HCT116 (cell line): Measurements from ENCODE around the gene HEATR5B. TPM values are rescaled to one million over a fixed set of nuclear protein-coding genes. Genes with fewer than 3 reads are reported as not detected.

Experiments used
- ATAC-seq: fragments of 200-7000 bp; cut with Tn5 transposase; 2 replicates; pipeline ENCODE4 v1.9.1; 2020; ENCODE audit warnings: mild to moderate bottlenecking, moderate library complexity
- BruUV-seq: library from RNA; stranded (reverse); fragments of 400-500 nt; replicated peaks from 2 replicates; lab custom pipeline; 2021; lab: Mats Ljungman, UMichigan
- CTCF ChIA-PET: fragments of 300-600 bp; sonication (Branson Sonifier 250); formaldehyde crosslinking; loops from one replicate; lab custom pipeline; 2021; ENCODE audit warnings: antibody characterized with exemption; lab: Charles Lee
- POLR2A ChIA-PET: fragments of 300-600, 350-600 bp; sonication (Branson Sonifier 250); formaldehyde crosslinking; loops from one replicate; lab custom pipeline; 2021; ENCODE audit warnings: antibody characterized with exemption; lab: Charles Lee
- RAD21 ChIA-PET, 2 experiments: fragments of 300-600 bp; sonication (Branson Sonifier 250); formaldehyde crosslinking; loops; one replicate each; lab custom pipeline; 2023; ENCODE audit warnings: low total read pairs in 2 of 2; ENCODE audit not compliant: uncharacterized antibody in 2 of 2, unreplicated experiment in 2 of 2, low non-redundant PET in 1 of 2; lab: Charles Lee
- DNase-seq: peaks from one replicate; pipeline ENCODE4 v3.0.0-alpha.2; 2010; ENCODE audit warnings: low read depth, low spot score
- H2AFZ ChIP-seq: fragments of 200-600 bp; shearing (Covaris generic), sonication (generic); 2 replicates; pipeline ENCODE4 v1.6.1; 2017; ENCODE audit warnings: low read depth, mixed run types, mixed read lengths, antibody characterized with exemption, low read length; ENCODE audit not compliant: poor library complexity, severe bottlenecking
- H3K27ac ChIP-seq: 2 replicates; pipeline ENCODE4 v1.5.1; 2012; ENCODE audit warnings: low read depth, low read length
- H3K27me3 ChIP-seq: fragments of 200-600 bp; sonication (generic); 2 replicates; pipeline ENCODE4 v1.6.1; 2016; ENCODE audit warnings: mixed run types, low read length, mixed read lengths; ENCODE audit not compliant: insufficient read depth
- H3K36me3 ChIP-seq, 2 experiments: fragments of 200-500 bp in 1 of 2; fragments of 200-600 bp in 1 of 2; sonication (Bioruptor generic) in 1 of 2; sonication (generic) in 1 of 2; 2 replicates each; pipeline versions ENCODE4 v1.5.1 to v1.6.1; 2014 to 2016; ENCODE audit warnings: low read length in 2 of 2, inconsistent platforms in 1 of 2, mixed read lengths in 1 of 2, mixed run types in 1 of 2; ENCODE audit not compliant: insufficient read depth in 2 of 2, control insufficient read depth in 1 of 2
- H3K4me1 ChIP-seq, 2 experiments: fragments of 200-600 bp in 1 of 2; sonication (generic) in 1 of 2; 2 replicates each; pipeline versions ENCODE4 v1.5.1 to v1.6.1; 2012 to 2017; ENCODE audit warnings: low read length in 2 of 2, inconsistent platforms in 1 of 2, mild to moderate bottlenecking in 1 of 2, mixed read lengths in 1 of 2, mixed run types in 1 of 2, moderate library complexity in 1 of 2; ENCODE audit not compliant: insufficient read depth in 2 of 2, control insufficient read depth in 1 of 2
- H3K4me2 ChIP-seq: fragments of 200-600 bp; sonication (generic); 2 replicates; pipeline ENCODE4 v1.6.1; 2017; ENCODE audit warnings: mixed run types, low read length, mixed read lengths
- H3K4me3 ChIP-seq, 2 experiments: fragments of 200-600 bp in 1 of 2; sonication (generic) in 1 of 2; replicated peaks in 1 of 2; 2 replicates each; pipeline ENCODE4 v1.5.1; 2011 to 2016; ENCODE audit warnings: low read length in 2 of 2, control low read depth in 1 of 2, low read depth in 1 of 2, mild to moderate bottlenecking in 1 of 2, mixed read lengths in 1 of 2, mixed run types in 1 of 2
- H3K79me2 ChIP-seq: fragments of 200-600 bp; sonication (generic); 2 replicates; pipeline ENCODE4 v1.6.1; 2017; ENCODE audit warnings: mild to moderate bottlenecking, mixed run types, low read length, moderate library complexity, mixed read lengths; ENCODE audit not compliant: insufficient read depth
- H3K9ac ChIP-seq: fragments of 200-600 bp; sonication (generic); 2 replicates; pipeline ENCODE4 v1.6.1; 2016; ENCODE audit warnings: low read length, mixed read lengths
- H3K9me2 ChIP-seq: fragments of 200-600 bp; sonication (generic), shearing (Covaris generic); 2 replicates; pipeline ENCODE4 v1.6.1; 2017; ENCODE audit warnings: mixed run types, mild to moderate bottlenecking, moderate library complexity; ENCODE audit not compliant: insufficient read depth
- H3K9me3 ChIP-seq, 2 experiments: fragments of 200-500 bp in 1 of 2; fragments of 200-600 bp in 1 of 2; sonication (Bioruptor generic) in 1 of 2; sonication (generic) in 1 of 2; 2 replicates each; pipeline ENCODE4 v1.6.1; 2014 to 2017; ENCODE audit warnings: low read length in 2 of 2, mixed read lengths in 2 of 2, inconsistent platforms in 1 of 2, low read depth in 1 of 2, mild to moderate bottlenecking in 1 of 2, mixed run types in 1 of 2, moderate library complexity in 1 of 2; ENCODE audit not compliant: control insufficient read depth in 1 of 2, insufficient read depth in 1 of 2
- H4K20me1 ChIP-seq: fragments of 200-600 bp; sonication (generic), shearing (Covaris generic); 2 replicates; pipeline ENCODE4 v1.6.1; 2017; ENCODE audit warnings: mixed run types, mild to moderate bottlenecking, moderate library complexity; ENCODE audit not compliant: insufficient read depth
- CBX3 ChIP-seq: IDR thresholded peaks from 2 replicates; pipeline ENCODE4 v1.6.1; 2012; ENCODE audit warnings: low read depth
- CTCF ChIP-seq, 3 experiments: fragments of 200-600 bp in 1 of 3; sonication (generic) in 1 of 3; IDR thresholded peaks in 2 of 3; conservative IDR thresholded peaks in 1 of 3; 2 replicates each; pipeline ENCODE4 v1.5.1; 2012 to 2017; ENCODE audit warnings: low read depth in 2 of 3, low read length in 2 of 3, antibody characterized with exemption in 1 of 3, borderline replicate concordance in 1 of 3, control low read depth in 1 of 3, mild to moderate bottlenecking in 1 of 3, mixed read lengths in 1 of 3, mixed run types in 1 of 3, moderate library complexity in 1 of 3; ENCODE audit not compliant: insufficient read depth in 1 of 3
- ELF1 ChIP-seq: IDR thresholded peaks from 2 replicates; pipeline ENCODE4 v1.6.1; 2012; ENCODE audit warnings: low read depth, borderline replicate concordance
- POLR2A ChIP-seq: IDR thresholded peaks from 2 replicates; pipeline ENCODE4 v1.7.0; 2011; ENCODE audit warnings: borderline replicate concordance; ENCODE audit not compliant: insufficient read depth, insufficient read length; ENCODE audit errors: extremely low read depth
- TCF7L2 ChIP-seq: IDR thresholded peaks from 2 replicates; pipeline ENCODE4 v1.7.0; 2011; ENCODE audit warnings: borderline replicate concordance, inconsistent platforms; ENCODE audit not compliant: insufficient read depth, insufficient read length; ENCODE audit errors: extremely low read depth
- YY1 ChIP-seq: IDR thresholded peaks from 2 replicates; pipeline ENCODE4 v1.6.1; 2011; ENCODE audit warnings: low read length, low read depth, moderate library complexity, mild to moderate bottlenecking; ENCODE audit not compliant: insufficient replicate concordance; ENCODE audit errors: extremely low read depth
- intact Hi-C: fragments of 100-400 bp; cut with micrococcal nuclease; formaldehyde crosslinking; loops from 2 replicates; pipeline ENCODE4 v1.10.0; 2022
- total RNA-seq: library from RNA; stranded (reverse); gene quantifications from one replicate; pipeline ENCODE4 v1.2.1, GENCODE V29; 2021; ENCODE audit not compliant: unreplicated experiment
- TF ChIP-seq, protein P1 (sequence below): IDR thresholded peaks from 2 replicates; pipeline ENCODE4 v1.6.1; 2012; ENCODE audit warnings: low read depth
- TF ChIP-seq, protein P2 (sequence below): IDR thresholded peaks from 2 replicates; pipeline ENCODE4 v1.6.1; 2012

Gene HEATR5B
- total RNA-seq, 1 experiment from 2014 or later: 10.6 TPM

- H4K20me1 ChIP-seq: no peaks in the 10 kb centered on the region
- ATAC-seq: no peak
- CTCF ChIA-PET: no interaction called here
Measured at GRCh38 chr2:37105150-37105549, 21.0 kb upstream of the HEATR5B start.

More at GRCh38 chr2:37105150-37105549, 21.0 kb upstream of the HEATR5B start:
- no peaks in the 10 kb centered on the region for H3K27me3 ChIP-seq
- 0 out of 2 replicates have a peak overlapping the region, but pooled peaks have one; percentile 65 for H3K4me2 ChIP-seq
- DNase-seq: no peak
- H3K9me2 ChIP-seq: no peaks in the 10 kb centered on the region
- no peak overlapping the region for H2AFZ ChIP-seq
- no peak overlapping the region for H3K27ac ChIP-seq
- H3K4me1 ChIP-seq: peaks cover 13 to 23% of the 10 kb centered on the region in 2 experiments
- H3K9ac ChIP-seq: no peak overlapping the region
- TF ChIP-seq POLR2A (no peak), CTCF (IDR thresholded peaks at IDR 0.05 in 2 of 3, conservative IDR thresholded peaks at IDR 0.05 in 1 of 3; ENCODE audit: borderline replicate concordance in 1 of 3, insufficient read depth in 1 of 3, low read depth in 2 of 3, low read length in 2 of 3) (no peak), YY1 (no peak), CBX3 (no peak), TCF7L2 (no peak), ELF1 (no peak)
- TF ChIP-seq, protein P1, sequence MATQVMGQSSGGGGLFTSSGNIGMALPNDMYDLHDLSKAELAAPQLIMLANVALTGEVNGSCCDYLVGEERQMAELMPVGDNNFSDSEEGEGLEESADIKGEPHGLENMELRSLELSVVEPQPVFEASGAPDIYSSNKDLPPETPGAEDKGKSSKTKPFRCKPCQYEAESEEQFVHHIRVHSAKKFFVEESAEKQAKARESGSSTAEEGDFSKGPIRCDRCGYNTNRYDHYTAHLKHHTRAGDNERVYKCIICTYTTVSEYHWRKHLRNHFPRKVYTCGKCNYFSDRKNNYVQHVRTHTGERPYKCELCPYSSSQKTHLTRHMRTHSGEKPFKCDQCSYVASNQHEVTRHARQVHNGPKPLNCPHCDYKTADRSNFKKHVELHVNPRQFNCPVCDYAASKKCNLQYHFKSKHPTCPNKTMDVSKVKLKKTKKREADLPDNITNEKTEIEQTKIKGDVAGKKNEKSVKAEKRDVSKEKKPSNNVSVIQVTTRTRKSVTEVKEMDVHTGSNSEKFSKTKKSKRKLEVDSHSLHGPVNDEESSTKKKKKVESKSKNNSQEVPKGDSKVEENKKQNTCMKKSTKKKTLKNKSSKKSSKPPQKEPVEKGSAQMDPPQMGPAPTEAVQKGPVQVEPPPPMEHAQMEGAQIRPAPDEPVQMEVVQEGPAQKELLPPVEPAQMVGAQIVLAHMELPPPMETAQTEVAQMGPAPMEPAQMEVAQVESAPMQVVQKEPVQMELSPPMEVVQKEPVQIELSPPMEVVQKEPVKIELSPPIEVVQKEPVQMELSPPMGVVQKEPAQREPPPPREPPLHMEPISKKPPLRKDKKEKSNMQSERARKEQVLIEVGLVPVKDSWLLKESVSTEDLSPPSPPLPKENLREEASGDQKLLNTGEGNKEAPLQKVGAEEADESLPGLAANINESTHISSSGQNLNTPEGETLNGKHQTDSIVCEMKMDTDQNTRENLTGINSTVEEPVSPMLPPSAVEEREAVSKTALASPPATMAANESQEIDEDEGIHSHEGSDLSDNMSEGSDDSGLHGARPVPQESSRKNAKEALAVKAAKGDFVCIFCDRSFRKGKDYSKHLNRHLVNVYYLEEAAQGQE: no peak
- TF ChIP-seq, protein P2, sequence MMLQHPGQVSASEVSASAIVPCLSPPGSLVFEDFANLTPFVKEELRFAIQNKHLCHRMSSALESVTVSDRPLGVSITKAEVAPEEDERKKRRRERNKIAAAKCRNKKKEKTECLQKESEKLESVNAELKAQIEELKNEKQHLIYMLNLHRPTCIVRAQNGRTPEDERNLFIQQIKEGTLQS: no peak
- BruUV-seq: no TSS peak
- intact Hi-C loops: no loop called here
- H3K9me3 ChIP-seq: no peaks in the 10 kb centered on the region
- no peaks in the 10 kb centered on the region for H3K79me2 ChIP-seq
- H3K4me3 ChIP-seq: no peak overlapping the region
- H3K36me3 ChIP-seq: peaks cover 13 to 14% of the 10 kb centered on the region in 2 experiments
- RAD21 ChIA-PET: no interaction called here
- POLR2A ChIA-PET: no interaction called here
